ENCODE data around the gene APOA5.
"Not testable (repeated sequence)": the region's sequence is repeated elsewhere in the genome, so short reads cannot be mapped to it uniquely, and the experiment has no call there.

The APOA5 gene

DNA sequence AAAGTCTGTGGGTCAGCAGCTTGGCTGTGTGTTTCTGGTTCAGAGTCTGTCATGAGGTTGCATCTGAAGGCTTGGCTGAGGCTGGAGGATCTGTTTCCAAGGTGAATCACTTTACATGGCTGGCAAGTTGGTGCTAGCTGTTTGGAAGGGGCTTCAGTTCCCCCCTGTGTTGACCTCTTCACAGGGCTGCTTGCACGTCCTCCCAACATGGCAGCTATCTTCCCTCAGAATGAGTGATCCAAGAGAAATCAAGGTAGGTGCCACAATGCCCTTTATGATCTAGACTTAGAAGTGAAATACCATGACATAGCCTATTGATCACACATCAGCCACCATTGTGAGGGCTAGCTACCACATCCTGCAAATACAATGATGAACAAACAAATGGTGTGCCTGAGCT lies 21.5 kb upstream of the APOA5 start:
- no peak for TF ChIP-seq MYC (IDR thresholded peaks at IDR 0.05; ENCODE audit: low read depth, low read length)
- TF ChIP-seq POLR2A (IDR thresholded peaks at IDR 0.05; ENCODE audit: extremely low read depth, insufficient read length) = no peak
- TF ChIP-seq, protein P1, sequence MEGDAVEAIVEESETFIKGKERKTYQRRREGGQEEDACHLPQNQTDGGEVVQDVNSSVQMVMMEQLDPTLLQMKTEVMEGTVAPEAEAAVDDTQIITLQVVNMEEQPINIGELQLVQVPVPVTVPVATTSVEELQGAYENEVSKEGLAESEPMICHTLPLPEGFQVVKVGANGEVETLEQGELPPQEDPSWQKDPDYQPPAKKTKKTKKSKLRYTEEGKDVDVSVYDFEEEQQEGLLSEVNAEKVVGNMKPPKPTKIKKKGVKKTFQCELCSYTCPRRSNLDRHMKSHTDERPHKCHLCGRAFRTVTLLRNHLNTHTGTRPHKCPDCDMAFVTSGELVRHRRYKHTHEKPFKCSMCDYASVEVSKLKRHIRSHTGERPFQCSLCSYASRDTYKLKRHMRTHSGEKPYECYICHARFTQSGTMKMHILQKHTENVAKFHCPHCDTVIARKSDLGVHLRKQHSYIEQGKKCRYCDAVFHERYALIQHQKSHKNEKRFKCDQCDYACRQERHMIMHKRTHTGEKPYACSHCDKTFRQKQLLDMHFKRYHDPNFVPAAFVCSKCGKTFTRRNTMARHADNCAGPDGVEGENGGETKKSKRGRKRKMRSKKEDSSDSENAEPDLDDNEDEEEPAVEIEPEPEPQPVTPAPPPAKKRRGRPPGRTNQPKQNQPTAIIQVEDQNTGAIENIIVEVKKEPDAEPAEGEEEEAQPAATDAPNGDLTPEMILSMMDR (IDR thresholded peaks at IDR 0.05; ENCODE audit: low read depth, low read length) = no peak
- TF ChIP-seq, protein P2, sequence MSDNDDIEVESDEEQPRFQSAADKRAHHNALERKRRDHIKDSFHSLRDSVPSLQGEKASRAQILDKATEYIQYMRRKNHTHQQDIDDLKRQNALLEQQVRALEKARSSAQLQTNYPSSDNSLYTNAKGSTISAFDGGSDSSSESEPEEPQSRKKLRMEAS (IDR thresholded peaks at IDR 0.05; ENCODE audit: low read depth, low read length) = no peak
- H3K4me3 ChIP-seq (ENCODE audit: low read depth, low read length) = no peak overlapping the region
- DNase-seq (ENCODE audit: low read depth) = no peak

DNA sequence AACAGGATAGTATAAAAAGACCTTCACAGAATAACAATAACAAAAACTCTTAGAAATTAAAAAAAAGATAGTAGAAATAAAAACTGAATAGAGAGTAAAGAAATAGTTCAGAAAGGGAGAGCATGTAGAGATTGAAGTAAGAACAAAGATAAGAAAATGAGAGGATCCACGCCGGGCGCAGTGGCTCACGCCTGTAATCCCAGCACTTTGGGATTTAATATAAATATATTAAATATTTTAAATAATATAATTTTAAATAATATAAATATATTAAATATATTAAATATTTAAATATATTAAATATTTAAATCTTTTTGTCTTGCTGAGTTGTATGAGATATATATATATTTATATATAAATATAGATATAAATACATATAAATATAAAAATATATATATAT lies 20.4 kb upstream of the APOA5 start:
- no peak for DNase-seq (ENCODE audit: low read depth)
- H3K4me3 ChIP-seq (ENCODE audit: low read depth, low read length) = no peak overlapping the region
- TF ChIP-seq POLR2A (IDR thresholded peaks at IDR 0.05; ENCODE audit: extremely low read depth, insufficient read length) = no peak
- TF ChIP-seq, protein P1 (IDR thresholded peaks at IDR 0.05; ENCODE audit: low read depth, low read length) = no peak
- TF ChIP-seq, protein P2 (IDR thresholded peaks at IDR 0.05; ENCODE audit: low read depth, low read length) = no peak
- no peak for TF ChIP-seq MYC (IDR thresholded peaks at IDR 0.05; ENCODE audit: low read depth, low read length)

DNA sequence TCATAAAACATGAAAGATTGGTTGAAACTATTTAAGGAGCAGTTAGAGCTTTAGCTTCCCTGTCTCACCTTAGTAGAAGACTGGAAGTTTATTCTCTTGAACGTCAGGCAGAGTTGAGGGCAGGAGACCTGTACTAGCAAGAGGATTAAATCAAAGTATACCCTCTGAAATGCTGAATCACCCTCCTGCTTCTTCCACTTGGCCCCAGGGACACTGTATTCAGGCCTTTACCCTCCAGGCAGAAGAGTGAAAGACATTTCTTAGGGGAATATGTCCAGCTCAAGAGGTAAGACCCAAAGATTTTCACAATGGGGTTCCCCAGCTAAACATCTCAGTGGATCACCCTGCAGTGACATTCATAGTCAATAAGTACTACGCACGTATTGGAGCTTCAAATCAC lies 19.5 kb upstream of the APOA5 start:
- DNase-seq (ENCODE audit: low read depth) = peak; percentile 1
- no peak for TF ChIP-seq POLR2A (IDR thresholded peaks at IDR 0.05; ENCODE audit: extremely low read depth, insufficient read length)
- TF ChIP-seq MYC (IDR thresholded peaks at IDR 0.05; ENCODE audit: low read depth, low read length) = no peak
- H3K4me3 ChIP-seq (ENCODE audit: low read depth, low read length) = no peak overlapping the region

DNA sequence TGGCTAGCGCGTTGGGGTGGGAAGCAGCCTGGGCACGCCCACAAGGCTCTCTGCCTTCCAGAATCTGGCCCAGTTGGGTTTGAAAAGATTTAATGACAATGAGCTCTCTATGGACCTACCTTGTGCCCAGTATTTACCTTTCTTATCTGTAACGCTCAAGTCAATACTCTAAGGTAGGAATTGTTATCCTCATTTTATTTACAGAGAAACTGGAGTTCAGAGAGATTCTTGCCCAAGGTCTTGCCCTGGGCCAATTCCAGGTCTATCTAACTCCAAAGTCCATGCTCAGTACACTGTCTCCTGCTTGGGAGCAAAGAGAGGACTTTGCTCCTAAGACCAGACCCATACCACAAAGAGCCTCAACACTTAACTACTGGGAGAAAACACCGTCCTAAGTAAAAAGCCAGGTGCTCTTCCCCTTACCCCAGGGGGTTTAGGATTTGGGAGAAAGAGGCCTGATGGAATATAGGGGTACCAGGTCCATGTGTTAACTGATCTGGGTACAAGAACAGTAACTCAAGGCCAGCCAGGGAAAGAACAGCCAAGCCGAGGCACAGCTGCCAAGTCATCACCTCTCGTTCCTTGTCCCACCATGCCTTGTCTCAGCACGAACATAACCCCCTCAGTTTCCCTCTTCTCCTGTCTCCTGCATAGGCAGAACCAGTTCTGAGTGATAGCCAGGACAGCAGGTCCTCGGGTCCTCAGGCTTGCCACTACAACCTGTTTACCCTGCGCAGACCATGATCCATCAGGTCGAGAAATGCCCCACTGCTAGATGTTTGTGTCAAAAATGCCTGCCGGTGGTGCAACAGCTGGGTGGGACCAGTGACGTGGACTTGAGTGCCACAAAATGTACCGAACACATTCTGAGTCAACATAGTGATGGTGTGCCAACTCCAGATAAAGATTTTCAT lies 16.8 kb upstream of the APOA5 start:
- no peak for DNase-seq (ENCODE audit: low read depth)
- TF ChIP-seq, protein P2 (IDR thresholded peaks at IDR 0.05; ENCODE audit: low read depth, low read length) = no peak
- TF ChIP-seq POLR2A (IDR thresholded peaks at IDR 0.05; ENCODE audit: extremely low read depth, insufficient read length) = no peak
- TF ChIP-seq, protein P1 (IDR thresholded peaks at IDR 0.05; ENCODE audit: low read depth, low read length) = no peak
- no peak overlapping the region for H3K4me3 ChIP-seq (ENCODE audit: low read depth, low read length)

DNA sequence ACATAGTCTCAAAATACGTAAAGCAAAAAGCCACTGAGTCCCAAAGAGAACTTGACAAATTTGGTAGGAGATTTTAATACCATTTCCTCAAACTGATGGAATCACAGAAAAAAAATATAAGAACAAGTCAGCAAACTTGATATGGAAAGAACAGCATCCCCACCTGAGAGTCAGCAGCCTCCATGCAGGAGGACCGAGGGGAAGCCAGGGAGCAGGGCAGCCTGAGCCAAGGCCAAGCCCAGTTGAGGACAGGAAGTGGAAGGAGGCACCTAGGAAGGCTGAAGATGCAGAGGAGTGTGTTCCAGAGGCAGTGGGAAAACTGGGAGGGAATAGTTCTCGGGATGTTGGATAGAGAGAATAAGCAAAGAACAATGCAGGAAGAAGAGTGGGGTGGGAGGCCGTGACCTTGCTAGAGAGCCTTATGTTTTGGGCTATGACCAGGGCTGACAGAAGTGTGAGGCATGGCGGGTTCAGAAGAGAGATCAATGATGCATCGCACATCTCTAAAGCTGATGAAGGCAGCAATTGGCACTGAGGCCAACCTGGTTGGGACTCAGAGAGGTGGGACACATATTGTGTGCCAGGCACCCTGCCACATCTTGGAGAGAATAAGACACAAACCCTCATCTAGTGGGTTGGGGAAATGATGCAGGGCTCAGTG lies 16.1 kb upstream of the APOA5 start:
- no peak for DNase-seq (ENCODE audit: low read depth)
- no peak overlapping the region for H3K4me3 ChIP-seq (ENCODE audit: low read depth, low read length)
- TF ChIP-seq MYC (IDR thresholded peaks at IDR 0.05; ENCODE audit: low read depth, low read length) = no peak
- TF ChIP-seq, protein P1 (IDR thresholded peaks at IDR 0.05; ENCODE audit: low read depth, low read length) = no peak
- TF ChIP-seq, protein P2 (IDR thresholded peaks at IDR 0.05; ENCODE audit: low read depth, low read length) = no peak
- TF ChIP-seq POLR2A (IDR thresholded peaks at IDR 0.05; ENCODE audit: extremely low read depth, insufficient read length) = no peak

DNA sequence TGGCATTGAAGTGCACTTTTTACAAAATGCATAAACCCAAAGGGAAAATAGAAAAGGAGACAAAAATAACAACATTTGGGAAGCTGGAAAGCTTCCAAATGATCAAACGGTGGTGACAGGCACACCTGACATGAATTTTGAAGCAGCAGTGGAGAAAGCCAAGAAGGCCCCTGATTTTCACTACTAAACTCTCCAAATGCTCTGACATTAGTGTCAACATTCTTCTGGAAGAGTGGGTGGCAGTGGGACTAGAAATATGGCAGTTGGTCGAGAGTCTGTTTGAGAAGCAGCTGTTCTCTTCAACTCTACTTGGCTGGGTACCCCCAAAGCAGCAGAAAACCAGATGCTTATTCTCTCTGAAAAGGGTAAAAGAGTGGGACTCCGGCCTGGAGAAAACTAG lies 12.3 kb upstream of the APOA5 start:
- TF ChIP-seq, protein P1 (IDR thresholded peaks at IDR 0.05; ENCODE audit: low read depth, low read length) = no peak
- TF ChIP-seq MYC (IDR thresholded peaks at IDR 0.05; ENCODE audit: low read depth, low read length) (no peak), POLR2A (IDR thresholded peaks at IDR 0.05; ENCODE audit: extremely low read depth, insufficient read length) (no peak)
- TF ChIP-seq, protein P2 (IDR thresholded peaks at IDR 0.05; ENCODE audit: low read depth, low read length) = no peak
- DNase-seq (ENCODE audit: low read depth) = no peak
- no peak overlapping the region for H3K4me3 ChIP-seq (ENCODE audit: low read depth, low read length)

DNA sequence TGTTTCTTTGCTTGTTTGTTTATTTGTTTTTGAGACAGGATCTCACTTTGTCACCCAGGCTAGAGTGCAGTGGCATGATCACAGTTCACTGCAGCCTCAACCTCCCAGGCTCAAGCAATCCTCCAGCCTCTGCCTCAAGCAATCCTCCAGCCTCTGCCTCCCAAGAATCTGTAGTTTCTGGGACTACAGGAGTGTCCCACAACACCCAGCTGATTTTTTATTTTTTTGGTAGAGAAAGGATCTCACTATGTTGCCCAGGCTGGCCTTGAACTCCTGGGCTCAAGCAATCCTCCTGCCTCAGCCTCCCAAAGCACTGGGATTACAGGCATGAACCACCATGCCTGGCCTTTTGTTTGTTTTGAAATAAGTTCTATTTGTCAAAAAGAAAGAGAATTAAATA lies 10.0 kb upstream of the APOA5 start:
- not testable (repeated sequence) for H3K4me3 ChIP-seq (ENCODE audit: low read depth, low read length); DNase-seq (ENCODE audit: low read depth)

All from NB4 (cell line).